ENCODE measurements around the gene GAS7. TPM values are rescaled to one million over a fixed set of nuclear protein-coding genes. Genes with fewer than 3 reads are reported as not detected.

The GAS7 gene
- total and polyA plus RNA-seq, 10 of the 15 experiments (the other 5 are each of a cell fraction or from before 2014, with no cell fraction given), result 2.3 to 53.4 (median 24.0) TPM

- SMC1A ChIA-PET (ENCODE audit: uncharacterized antibody, unreplicated experiment), result no interaction called here
- WGBS (ENCODE audit: insufficient coverage, insufficient replicate concordance, low lambda C conversion rate, missing lambda C conversion rate), result 14% methylated on average over 3 of the region's 3 CpGs
- in situ Hi-C loops (cut with MboI), result no loop called here
- RAD21 ChIA-PET (ENCODE audit: unreplicated experiment), result no interaction called here
- H3K4me2 ChIP-seq (ENCODE audit: control insufficient read depth, insufficient read depth), result no peak overlapping the region
- no peaks in the 10 kb centered on the region for H3K79me2 ChIP-seq (ENCODE audit: control insufficient read depth, insufficient read depth, low read length)
- no TSS peak for BruUV-seq (replicated peaks)
- DNase-seq (ENCODE audit: low read depth, low spot score) (no peak), FAIRE-seq (no peak), ATAC-seq (no peak)
- H3K9me3 ChIP-seq (replicated peaks; ENCODE audit: control insufficient read depth, insufficient read depth, low read length), result no peaks in the 10 kb centered on the region
- H4K20me1 ChIP-seq (ENCODE audit: control insufficient read depth, insufficient read depth), result no peaks in the 10 kb centered on the region
- TF ChIP-seq RAD21 (IDR thresholded peaks at IDR 0.05; ENCODE audit: insufficient read depth, low read depth, low read length), result no peak
- TF ChIP-seq ZNF207 (IDR thresholded peaks at IDR 0.05; ENCODE audit: borderline replicate concordance), result no peak
- no peak for TF ChIP-seq SMARCA5 (IDR thresholded peaks at IDR 0.05)
- no peak for TF ChIP-seq TCF3 (IDR thresholded peaks at IDR 0.05; ENCODE audit: borderline replicate concordance, insufficient read depth, low read depth, low read length)
- CTCF ChIA-PET, result interaction anchor here (0.5 kb wide), 1 partner anchor 578 kb away, joined by 3 read pairs; no protein-coding TSS in a partner anchor
- H3K27me3 ChIP-seq (replicated peaks in 1 of 2; ENCODE audit: control insufficient read depth in 2 of 2, insufficient read depth in 2 of 2, low read length in 1 of 2), result peaks cover 0 to 1% of the 10 kb centered on the region in 2 experiments; a peak in 1 of 4 replicates
- POLR2A ChIA-PET, result no interaction called here
- H3K27ac ChIP-seq (ENCODE audit: control insufficient read depth, insufficient read depth), result no peak overlapping the region
- no peaks in the 10 kb centered on the region for H3K36me3 ChIP-seq (ENCODE audit: control insufficient read depth in 2 of 2, insufficient read depth in 2 of 2, low read length in 1 of 2)
- no peaks in the 10 kb centered on the region for H3K4me1 ChIP-seq (ENCODE audit: control insufficient read depth, insufficient read depth, low read length)
- no peak overlapping the region for H3K4me3 ChIP-seq
- intact Hi-C loops (cut with micrococcal nuclease; ENCODE audit: unreplicated experiment), result no loop called here
- no peak overlapping the region for H2AFZ ChIP-seq (ENCODE audit: control insufficient read depth, low read depth, low read length)
- no peak overlapping the region for H3K9ac ChIP-seq (ENCODE audit: control insufficient read depth, insufficient read depth, low read length)
These were observed 323.7 kb downstream of the GAS7 start for GRCh38 chr17:9874722-9875121.

GRCh38 chr17:9872852-9873251, 325.6 kb downstream of the GAS7 start:
- CTCF ChIA-PET, result no interaction called here
- Histone ChIP-seq H3K9ac (ENCODE audit: control insufficient read depth, insufficient read depth, low read length) (no peak overlapping the region), H3K4me1 (ENCODE audit: control insufficient read depth, insufficient read depth, low read length) (no peaks in the 10 kb centered on the region), H3K4me2 (ENCODE audit: control insufficient read depth, insufficient read depth) (no peak overlapping the region), H3K9me3 (replicated peaks; ENCODE audit: control insufficient read depth, insufficient read depth, low read length) (no peaks in the 10 kb centered on the region), H4K20me1 (ENCODE audit: control insufficient read depth, insufficient read depth) (no peaks in the 10 kb centered on the region), H3K36me3 (ENCODE audit: control insufficient read depth in 2 of 2, insufficient read depth in 2 of 2, low read length in 1 of 2) (no peaks in the 10 kb centered on the region), H3K27ac (ENCODE audit: control insufficient read depth, insufficient read depth) (no peak overlapping the region), H2AFZ (ENCODE audit: control insufficient read depth, low read depth, low read length) (no peak overlapping the region), H3K79me2 (ENCODE audit: control insufficient read depth, insufficient read depth, low read length) (no peaks in the 10 kb centered on the region), H3K4me3 (no peak overlapping the region), H3K27me3 (replicated peaks in 1 of 2; ENCODE audit: control insufficient read depth in 2 of 2, insufficient read depth in 2 of 2, low read length in 1 of 2) (peaks cover 0 to 1% of the 10 kb centered on the region in 2 experiments; a peak in 1 of 4 replicates)
- no peak for ATAC-seq
- RAD21 ChIA-PET (ENCODE audit: unreplicated experiment), result no interaction called here
- no peak for DNase-seq (ENCODE audit: low read depth, low spot score)
- no peak for FAIRE-seq
- POLR2A ChIA-PET, result no interaction called here
- no TSS peak for BruUV-seq (replicated peaks)
- SMC1A ChIA-PET (ENCODE audit: uncharacterized antibody, unreplicated experiment), result no interaction called here
- WGBS (ENCODE audit: insufficient coverage, insufficient replicate concordance, low lambda C conversion rate, missing lambda C conversion rate), result 0% methylated on average over 6 of the region's 6 CpGs
- in situ Hi-C loops (cut with MboI) (no loop called here), intact Hi-C loops (cut with micrococcal nuclease; ENCODE audit: unreplicated experiment) (no loop called here)
- no peak for TF ChIP-seq KDM1A (IDR thresholded peaks at IDR 0.05; ENCODE audit: borderline replicate concordance)
- TF ChIP-seq BCL11A (IDR thresholded peaks at IDR 0.05; ENCODE audit: low read depth, low read length), result no peak
- TF ChIP-seq RCOR1 (conservative IDR thresholded peaks at IDR 0.05; ENCODE audit: low read depth, low read length), result no peak
- no peak for TF ChIP-seq ZSCAN29 (IDR thresholded peaks at IDR 0.05)
- TF ChIP-seq BACH1 (IDR thresholded peaks at IDR 0.05; ENCODE audit: borderline replicate concordance), result no peak
- no peak for TF ChIP-seq ETV6 (conservative IDR thresholded peaks at IDR 0.05 in 1 of 2, IDR thresholded peaks at IDR 0.05 in 1 of 2; ENCODE audit: borderline replicate concordance in 1 of 2, low read depth in 1 of 2)
- TF ChIP-seq ZNF274 (IDR thresholded peaks at IDR 0.05; ENCODE audit: insufficient read depth, insufficient read length), result no peak
- TF ChIP-seq BMI1 (IDR thresholded peaks at IDR 0.05; ENCODE audit: borderline replicate concordance), result no peak
- TF ChIP-seq TCF3 (IDR thresholded peaks at IDR 0.05; ENCODE audit: borderline replicate concordance, insufficient read depth, low read depth, low read length), result no peak
- no peak for TF ChIP-seq IKZF1 (conservative IDR thresholded peaks at IDR 0.05)
- no peak for TF ChIP-seq ZBTB4 (CRISPR knock-in tag; IDR thresholded peaks at IDR 0.05)
- no peak for TF ChIP-seq PAX8 (IDR thresholded peaks at IDR 0.05)
